H1 (cell line): ENCODE measurements around the gene DSCAM. TPM values are rescaled to one million over a fixed set of nuclear protein-coding genes. Genes with fewer than 3 reads are reported as not detected.

Experiments
- CTCF ChIA-PET: fragments of 300-600 bp; sonication (Branson Sonifier 250); formaldehyde crosslinking; loops from one replicate; lab custom pipeline; 2021; ENCODE audit not compliant: partially characterized antibody; lab: Charles Lee
- POLR2A ChIA-PET: fragments of 300-600 bp; sonication (Branson Sonifier 250); formaldehyde crosslinking; loops from one replicate; lab custom pipeline; 2021; ENCODE audit warnings: inconsistent platforms; ENCODE audit not compliant: partially characterized antibody; lab: Charles Lee
- DNase-seq, 2 experiments: peaks; one replicate each; pipeline versions ENCODE4 v3.0.0 to v3.0.0-alpha.2; 2010 to 2022; ENCODE audit warnings: low spot score in 2 of 2, low read depth in 1 of 2, mixed read lengths in 1 of 2
- FAIRE-seq: peaks from 2 replicates; lab custom pipeline; 2011; peaks lifted over from hg19 to GRCh38; lab: Jason Lieb, UNC
- H2AFZ ChIP-seq: 2 replicates; pipeline ENCODE4 v1.8.1; 2012; ENCODE audit warnings: low read length, inconsistent platforms
- H2AK5ac ChIP-seq: 2 replicates; pipeline ENCODE4 v1.6.1; 2013; ENCODE audit warnings: low read depth, low read length
- H2BK120ac ChIP-seq: replicated peaks from 2 replicates; pipeline ENCODE3; 2013; ENCODE audit warnings: low read depth, low read length, inconsistent platforms
- H2BK12ac ChIP-seq: 2 replicates; pipeline ENCODE4 v1.6.1; 2013; ENCODE audit warnings: low read depth, low read length
- H2BK15ac ChIP-seq: 2 replicates; pipeline ENCODE4 v1.6.1; 2013; ENCODE audit warnings: low read length
- H2BK20ac ChIP-seq: 2 replicates; pipeline ENCODE4 v1.6.1; 2013; ENCODE audit warnings: low read length
- H2BK5ac ChIP-seq: 2 replicates; pipeline ENCODE4 v1.6.1; 2013; ENCODE audit warnings: low read depth, low read length
- H3K14ac ChIP-seq: 2 replicates; pipeline ENCODE4 v1.6.1; 2013; ENCODE audit warnings: inconsistent platforms; ENCODE audit not compliant: insufficient read length
- H3K18ac ChIP-seq: 2 replicates; pipeline ENCODE4 v1.6.1; 2013; ENCODE audit warnings: low read length; ENCODE audit errors: extremely low read depth
- H3K23ac ChIP-seq: 2 replicates; pipeline ENCODE4 v1.6.1; 2013; ENCODE audit warnings: inconsistent platforms; ENCODE audit not compliant: insufficient read length
- H3K23me2 ChIP-seq: 2 replicates; pipeline ENCODE4 v1.6.1; 2013; ENCODE audit warnings: low read depth, low read length
- H3K27ac ChIP-seq: 2 replicates; pipeline ENCODE4 v1.6.1; 2011; ENCODE audit warnings: low read depth, low read length, inconsistent platforms
- H3K27me3 ChIP-seq, 4 experiments: replicated peaks in 1 of 4; 1 replicate in 1 of 4; 2 replicates in 3 of 4; pipeline versions ENCODE4 v1.6.1 to v1.8.1; 2011 to 2013; ENCODE audit warnings: low read length in 3 of 4, mild to moderate bottlenecking in 3 of 4, inconsistent platforms in 2 of 4, mixed read lengths in 2 of 4, moderate library complexity in 1 of 4; ENCODE audit not compliant: control insufficient read depth in 3 of 4, insufficient read depth in 3 of 4; ENCODE audit errors: extremely low read depth in 1 of 4
- H3K36me3 ChIP-seq, 4 experiments: 2 replicates each; pipeline versions ENCODE4 v1.6.1 to v1.8.1; 2011 to 2013; ENCODE audit warnings: mild to moderate bottlenecking in 4 of 4, low read length in 3 of 4, moderate library complexity in 2 of 4, control low read depth in 1 of 4, inconsistent platforms in 1 of 4; ENCODE audit not compliant: insufficient read depth in 4 of 4, control insufficient read depth in 2 of 4
- H3K4ac ChIP-seq: replicated peaks from 2 replicates; pipeline ENCODE3; 2013; ENCODE audit warnings: low read length, low read depth, mixed read lengths, inconsistent platforms; ENCODE audit not compliant: insufficient read length
- H3K4me1 ChIP-seq, 4 experiments: replicated peaks in 1 of 4; 1 replicate in 1 of 4; 2 replicates in 3 of 4; pipeline versions ENCODE4 v1.6.1 to v1.8.1; 2011 to 2013; ENCODE audit warnings: low read length in 3 of 4, inconsistent platforms in 2 of 4, mixed read lengths in 1 of 4; ENCODE audit not compliant: insufficient read depth in 4 of 4, control insufficient read depth in 3 of 4
- H3K4me2 ChIP-seq, 2 experiments: 2 replicates each; pipeline versions ENCODE4 v1.6.1 to v1.8.1; 2011 to 2013; ENCODE audit warnings: low read depth in 2 of 2, low read length in 2 of 2, control low read depth in 1 of 2, inconsistent platforms in 1 of 2, mild to moderate bottlenecking in 1 of 2; ENCODE audit not compliant: insufficient read depth in 1 of 2
- H3K4me3 ChIP-seq, 4 experiments: fragments of 200-600, 300-600 bp in 1 of 4; sonication (generic), shearing (Covaris generic), sonication (Bioruptor Twin) in 1 of 4; 2 replicates each; pipeline versions ENCODE4 v1.5.1 to v1.8.1; 2011 to 2016; ENCODE audit warnings: low read length in 4 of 4, low read depth in 3 of 4, control low read depth in 2 of 4, inconsistent platforms in 2 of 4, mild to moderate bottlenecking in 2 of 4, mixed read lengths in 1 of 4, moderate library complexity in 1 of 4; ENCODE audit not compliant: insufficient read depth in 2 of 4; ENCODE audit errors: extremely low read depth in 1 of 4
- H3K56ac ChIP-seq: replicated peaks from 2 replicates; pipeline ENCODE3; 2013; ENCODE audit warnings: low read depth, mild to moderate bottlenecking, mixed read lengths, low read length, inconsistent platforms; ENCODE audit not compliant: insufficient read length
- H3K79me1 ChIP-seq: 2 replicates; pipeline ENCODE4 v1.6.1; 2013; ENCODE audit warnings: low read depth, low read length, control low read depth
- H3K79me2 ChIP-seq, 2 experiments: 2 replicates each; pipeline versions ENCODE4 v1.6.1 to v1.8.1; 2012 to 2013; ENCODE audit warnings: low read length in 2 of 2, mild to moderate bottlenecking in 2 of 2, inconsistent platforms in 1 of 2; ENCODE audit not compliant: insufficient read depth in 2 of 2, control insufficient read depth in 1 of 2
- H3K9ac ChIP-seq, 4 experiments: replicated peaks in 1 of 4; 1 replicate in 1 of 4; 2 replicates in 3 of 4; pipeline versions ENCODE4 v1.6.1 to v1.8.1; 2011 to 2013; ENCODE audit warnings: low read depth in 3 of 4, low read length in 3 of 4, control low read depth in 2 of 4, mild to moderate bottlenecking in 2 of 4, moderate library complexity in 2 of 4, inconsistent platforms in 1 of 4; ENCODE audit errors: extremely low read depth in 1 of 4
- H3K9me3 ChIP-seq, 2 experiments: 2 replicates each; pipeline versions ENCODE4 v1.6.1 to v1.8.1; 2012 to 2013; ENCODE audit warnings: mild to moderate bottlenecking in 2 of 2, moderate library complexity in 2 of 2, control low read depth in 1 of 2, inconsistent platforms in 1 of 2, low read depth in 1 of 2, low read length in 1 of 2, mixed read lengths in 1 of 2; ENCODE audit not compliant: insufficient read depth in 2 of 2
- H4K20me1 ChIP-seq, 2 experiments: replicated peaks in 1 of 2; 2 replicates each; pipeline versions ENCODE3 to v1.8.1; 2011 to 2013; ENCODE audit warnings: inconsistent platforms in 2 of 2, low read length in 2 of 2, mild to moderate bottlenecking in 1 of 2; ENCODE audit not compliant: insufficient read depth in 2 of 2, control insufficient read depth in 1 of 2
- H4K5ac ChIP-seq: 2 replicates; pipeline ENCODE4 v1.6.1; 2013; ENCODE audit warnings: low read length, low read depth, mixed read lengths, inconsistent platforms; ENCODE audit not compliant: insufficient read length
- H4K8ac ChIP-seq: 2 replicates; pipeline ENCODE4 v1.8.0; 2013; ENCODE audit warnings: mild to moderate bottlenecking, moderate library complexity, low read length, inconsistent platforms; ENCODE audit not compliant: insufficient read depth; ENCODE audit errors: extremely low read depth
- H4K91ac ChIP-seq: replicated peaks from 2 replicates; pipeline ENCODE3; 2013; ENCODE audit warnings: low read length, mixed read lengths, inconsistent platforms; ENCODE audit not compliant: insufficient read length
- BCL11A ChIP-seq, 2 experiments: IDR thresholded peaks; one replicate each; pipeline ENCODE4 v1.6.1; 2011; ENCODE audit warnings: low read depth in 2 of 2, low read length in 2 of 2, mild to moderate bottlenecking in 2 of 2
- CBX8 ChIP-seq: fragments of 300-800, 300-1000 bp; sonication (generic); IDR thresholded peaks from 2 replicates; pipeline ENCODE4 v1.7.1; 2016; ENCODE audit warnings: low read depth, low read length, borderline replicate concordance
- CHD1 ChIP-seq: IDR thresholded peaks from 2 replicates; pipeline ENCODE4 v1.6.1; 2012; ENCODE audit warnings: low read depth, low read length, improper control_type of control experiment
- CTBP2 ChIP-seq: IDR thresholded peaks from 2 replicates; pipeline ENCODE4 v1.7.0; 2011; ENCODE audit warnings: borderline replicate concordance, mild to moderate bottlenecking, moderate library complexity, mixed read lengths, low read length; ENCODE audit not compliant: insufficient read depth, insufficient read length
- GABPA ChIP-seq: IDR thresholded peaks from 2 replicates; pipeline ENCODE4 v1.6.1; 2011; ENCODE audit warnings: mild to moderate bottlenecking, low read length, moderate library complexity, borderline replicate concordance; ENCODE audit not compliant: insufficient read depth
- GTF2F1 ChIP-seq: IDR thresholded peaks from 2 replicates; pipeline ENCODE4 v1.6.1; 2012; ENCODE audit warnings: low read depth, low read length, improper control_type of control experiment, borderline replicate concordance
- HDAC2 ChIP-seq, 2 experiments: fragments of 300-600 bp in 1 of 2; sonication (generic) in 1 of 2; IDR thresholded peaks; 2 replicates each; pipeline ENCODE4 v1.6.1; 2011 to 2012; ENCODE audit warnings: low read depth in 2 of 2, low read length in 2 of 2, mild to moderate bottlenecking in 2 of 2, moderate library complexity in 2 of 2, borderline replicate concordance in 1 of 2, inconsistent platforms in 1 of 2
- KDM4A ChIP-seq: IDR thresholded peaks from one replicate; pipeline ENCODE4 v1.7.1; 2012; ENCODE audit warnings: low read depth, mild to moderate bottlenecking, moderate library complexity, low read length, inconsistent platforms; ENCODE audit not compliant: severe bottlenecking
- SAP30 ChIP-seq: fragments of 300-600 bp; sonication (generic); IDR thresholded peaks from 2 replicates; pipeline ENCODE4 v1.7.1; 2012; ENCODE audit warnings: low read length, moderate library complexity, mild to moderate bottlenecking, inconsistent platforms; ENCODE audit not compliant: insufficient read depth, insufficient replicate concordance
- SIRT6 ChIP-seq: IDR thresholded peaks from one replicate; pipeline ENCODE4 v1.7.1; 2012; ENCODE audit warnings: low read length, inconsistent platforms
- SP1 ChIP-seq: IDR thresholded peaks from 2 replicates; pipeline ENCODE4 v1.6.1; 2011; ENCODE audit warnings: low read depth, low read length
- SP4 ChIP-seq: IDR thresholded peaks from 2 replicates; pipeline ENCODE4 v1.6.1; 2012; ENCODE audit warnings: low read length, inconsistent platforms
- YY1 ChIP-seq: IDR thresholded peaks from 2 replicates; pipeline ENCODE4 v1.6.1; 2011; ENCODE audit warnings: low read depth, mild to moderate bottlenecking, low read length
- WGBS, 2 experiments: shearing (Covaris generic) in 1 of 2; methylation state at CpG; one replicate each; pipeline versions ENCODE4 v1.1.6 to v1.1.7; 2013 to 2015; ENCODE audit warnings: low lambda C conversion rate in 2 of 2, mixed read lengths in 2 of 2, inconsistent platforms in 1 of 2, low coverage in 1 of 2, missing lambda C conversion rate in 1 of 2; ENCODE audit not compliant: insufficient replicate concordance in 2 of 2, insufficient coverage in 1 of 2, insufficient read length in 1 of 2; ENCODE audit errors: extremely low coverage in 1 of 2, missing lambda C conversion rate in 1 of 2; 5-methylcytosine and 5-hydroxymethylcytosine counted together
- polyA plus RNA-seq, 7 experiments: library from polyadenylated mRNA; depleted of rRNA in 3 of 7; stranded (reverse) in 5 of 7; unstranded in 2 of 7; fragments of >200 nt in 5 of 7; fragments of 200-250 nt in 2 of 7; gene quantifications; 1 replicate in 5 of 7; 2 replicates in 1 of 7; 4 replicates in 1 of 7; pipeline versions ENCODE4 v1.2.1 to v1.2.3, GENCODE V29; 2011 to 2013; ENCODE audit warnings: missing spikeins in 2 of 7, mixed read lengths in 2 of 7
- total RNA-seq: library from RNA; stranded (reverse); fragmentation: NEBNext Ultra II Directional; extraction: Animal tissue kit (Norgen Biotek cat#: 25700); gene quantifications from 2 replicates; pipeline ENCODE4 v1.2.1, GENCODE V29; 2021

The DSCAM gene
- total and polyA plus RNA-seq, 2 of the 8 experiments (the other 6 are each of a cell fraction or from before 2014, with no cell fraction given): 0.02 to 0.15 TPM

- no peak overlapping the region for H4K8ac ChIP-seq
- H4K5ac ChIP-seq: no peak overlapping the region
- FAIRE-seq (no peak), DNase-seq (no peak)
- no peak overlapping the region for H3K14ac ChIP-seq
- H2BK120ac ChIP-seq: no peak overlapping the region
- no peak overlapping the region for H3K4ac ChIP-seq
- H3K9ac ChIP-seq: no peak overlapping the region
- H3K4me2 ChIP-seq: no peak overlapping the region
- H3K23ac ChIP-seq: no peak overlapping the region
- WGBS, 2 experiments: 95% methylated on average over 7 of the region's 7 CpGs; no CpG with 5 or more reads in 1 of the 2 experiments
- no peaks in the 10 kb centered on the region for H3K79me1 ChIP-seq
- no peak overlapping the region for H2AK5ac ChIP-seq
- H3K79me2 ChIP-seq: no peaks in the 10 kb centered on the region
- no peaks in the 10 kb centered on the region for H3K27me3 ChIP-seq
- no peaks in the 10 kb centered on the region for H4K20me1 ChIP-seq
- no peaks in the 10 kb centered on the region for H3K4me1 ChIP-seq
- H2BK12ac ChIP-seq: no peak overlapping the region
- H3K9me3 ChIP-seq: peaks cover 29 to 30% of the 10 kb centered on the region in 2 experiments
- no peak overlapping the region for H3K4me3 ChIP-seq
- H2AFZ ChIP-seq: no peak overlapping the region
- no peak overlapping the region for H2BK15ac ChIP-seq
- H3K18ac ChIP-seq: no peak overlapping the region
- no peak overlapping the region for H2BK20ac ChIP-seq
- no peak overlapping the region for H3K27ac ChIP-seq
- CTCF ChIA-PET: no interaction called here
- H3K56ac ChIP-seq: no peak overlapping the region
- H4K91ac ChIP-seq: no peak overlapping the region
- H3K36me3 ChIP-seq: no peaks in the 10 kb centered on the region
- H3K23me2 ChIP-seq: no peaks in the 10 kb centered on the region
- POLR2A ChIA-PET: no interaction called here
- no peak overlapping the region for H2BK5ac ChIP-seq
- TF ChIP-seq YY1 (no peak), CBX8 (no peak), BCL11A (IDR thresholded peaks at IDR 0.05; ENCODE audit: low read depth in 2 of 2, low read length in 2 of 2) (no peak), GABPA (no peak), CHD1 (no peak), SP4 (no peak), GTF2F1 (no peak), SAP30 (no peak), SIRT6 (no peak), HDAC2 (IDR thresholded peaks at IDR 0.05; ENCODE audit: borderline replicate concordance in 1 of 2, low read depth in 2 of 2, low read length in 2 of 2) (no peak), KDM4A (no peak), SP1 (no peak), CTBP2 (no peak)
Observed at GRCh38 chr21:40250514-40251294, 596.3 kb downstream of the DSCAM start.
